ENCODE results near the gene TRABD2B. TPM values are rescaled to one million over a fixed set of nuclear protein-coding genes. Genes with fewer than 3 reads are reported as not detected.

TRABD2B gene
- total and polyA plus RNA-seq, 2 experiments from 2014 or later, result 1.6 to 2.0 TPM

- no peaks in the 10 kb centered on the region for H3K79me2 ChIP-seq (replicated peaks; ENCODE audit: insufficient read depth)
- Mint-ChIP-seq H3K4me1 (peaks cover 14% of the 10 kb centered on the region), H3K9me3 (no peaks in the 10 kb centered on the region), H3K36me3 (ENCODE audit: low read depth) (peaks cover 4% of the 10 kb centered on the region; the same call in 1 of the 3 replicates), H3K27me3 (ENCODE audit: insufficient read depth, low read depth, poor library complexity) (peaks cover 1% of the 10 kb centered on the region), H3K4me3 (no peak overlapping the region), H3K27ac (no peak overlapping the region)
- no peak overlapping the region for H3K4me3 ChIP-seq
- H3F3A ChIP-seq (replicated peaks; ENCODE audit: low read depth), result no peaks in the 10 kb centered on the region
- no peaks in the 10 kb centered on the region for H3K36me3 ChIP-seq (ENCODE audit: insufficient read depth)
- TF ChIP-seq NANOG (IDR thresholded peaks at IDR 0.05; ENCODE audit: borderline replicate concordance) (no peak), ETS1 (IDR thresholded peaks at IDR 0.05) (no peak), EZH2 (IDR thresholded peaks at IDR 0.05; ENCODE audit: low read depth, unreplicated experiment) (no peak), CREB1 (CRISPR knock-in tag; IDR thresholded peaks at IDR 0.05; ENCODE audit: low read depth) (no peak), ZNF331 (CRISPR knock-in tag; IDR thresholded peaks at IDR 0.05; ENCODE audit: low read depth) (no peak), ZNF462 (CRISPR knock-in tag; IDR thresholded peaks at IDR 0.05) (no peak), JUNB (IDR thresholded peaks at IDR 0.05; ENCODE audit: unreplicated experiment) (no peak), CTCF (conservative IDR thresholded peaks at IDR 0.05; ENCODE audit: low read depth in 2 of 2) (no peak), EZH2phosphoT487 (IDR thresholded peaks at IDR 0.05; ENCODE audit: unreplicated experiment) (no peak), STAT1 (IDR thresholded peaks at IDR 0.05; ENCODE audit: unreplicated experiment) (no peak), POLR2AphosphoS5 (IDR thresholded peaks at IDR 0.05; ENCODE audit: low read depth) (no peak), ZNF114 (CRISPR knock-in tag; IDR thresholded peaks at IDR 0.05) (no peak), REST (IDR thresholded peaks at IDR 0.05; ENCODE audit: unreplicated experiment) (no peak)
- H3K4me2 ChIP-seq, result no peak overlapping the region
- no peak overlapping the region for H2AFZ ChIP-seq
- H3K27me3 ChIP-seq (ENCODE audit: insufficient read depth), result no peaks in the 10 kb centered on the region
- peaks cover 4% of the 10 kb centered on the region; the same call in 1 of the 2 replicates for H4K20me1 ChIP-seq (replicated peaks; ENCODE audit: insufficient read depth)
- peaks cover 21% of the 10 kb centered on the region for H3K9me2 ChIP-seq (ENCODE audit: insufficient read depth)
- ATAC-seq, result peak; percentile 78
- peak; percentile 21 for DNase-seq (ENCODE audit: low spot score)
- H3K27ac ChIP-seq (ENCODE audit: low read depth), result no peak overlapping the region
- H3K4me1 ChIP-seq (ENCODE audit: insufficient read depth), result 0 out of 2 replicates have a peak, but pooled peaks cover 10% of the 10 kb centered on the region
Measured at GRCh38 chr1:47934243-47934805, 62.9 kb downstream of the TRABD2B start.
